ENCODE data around the gene NUCKS1.

Gene NUCKS1

GRCh38 chr1:205703072-205703471, 46.9 kb downstream of the NUCKS1 start:
- no peak overlapping the region for H3K4me3 ChIP-seq (ENCODE audit: control insufficient read depth, low read depth, low read length)
- DNase-seq (ENCODE audit: low read depth): no peak
- TF ChIP-seq CTCF (IDR thresholded peaks at IDR 0.05; ENCODE audit: control insufficient read depth, insufficient read depth, low read depth, low read length, missing control alignments): no peak

DNA sequence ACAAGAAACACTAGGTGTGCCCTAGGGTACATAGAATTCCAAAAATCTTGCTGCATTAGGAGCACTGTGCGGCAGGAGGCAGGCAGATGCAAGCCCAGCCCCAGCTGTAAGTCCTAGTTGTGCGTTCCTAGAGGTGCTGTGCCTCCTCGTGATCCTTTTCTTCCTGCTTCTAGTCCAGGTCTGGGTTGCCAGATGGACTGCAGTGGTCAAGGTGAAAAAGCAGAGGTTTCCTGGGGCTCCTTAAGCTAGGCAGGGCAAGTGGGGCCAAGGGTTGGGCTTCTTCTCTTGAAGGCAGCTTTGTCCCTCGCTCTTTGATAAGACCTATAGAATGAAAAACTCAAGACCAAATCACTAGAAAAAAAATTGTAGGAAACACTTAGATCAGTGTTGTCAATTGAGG, 48.1 kb downstream of the NUCKS1 start:
- DNase-seq (ENCODE audit: low read depth): no peak
- TF ChIP-seq CTCF (IDR thresholded peaks at IDR 0.05; ENCODE audit: control insufficient read depth, insufficient read depth, low read depth, low read length, missing control alignments): no peak
- H3K4me3 ChIP-seq (ENCODE audit: control insufficient read depth, low read depth, low read length): no peak overlapping the region

GRCh38 chr1:205701420-205701819, 48.6 kb downstream of the NUCKS1 start:
- DNase-seq (ENCODE audit: low read depth): no peak
- no peak for TF ChIP-seq CTCF (IDR thresholded peaks at IDR 0.05; ENCODE audit: control insufficient read depth, insufficient read depth, low read depth, low read length, missing control alignments)
- no peak overlapping the region for H3K4me3 ChIP-seq (ENCODE audit: control insufficient read depth, low read depth, low read length)

- TF ChIP-seq CTCF (IDR thresholded peaks at IDR 0.05; ENCODE audit: control insufficient read depth, insufficient read depth, low read depth, low read length, missing control alignments): no peak
- DNase-seq (ENCODE audit: low read depth): no peak
- no peak overlapping the region for H3K4me3 ChIP-seq (ENCODE audit: control insufficient read depth, low read depth, low read length)
Observed at GRCh38 chr1:205700865-205701401, 49.0 kb downstream of the NUCKS1 start.

DNA sequence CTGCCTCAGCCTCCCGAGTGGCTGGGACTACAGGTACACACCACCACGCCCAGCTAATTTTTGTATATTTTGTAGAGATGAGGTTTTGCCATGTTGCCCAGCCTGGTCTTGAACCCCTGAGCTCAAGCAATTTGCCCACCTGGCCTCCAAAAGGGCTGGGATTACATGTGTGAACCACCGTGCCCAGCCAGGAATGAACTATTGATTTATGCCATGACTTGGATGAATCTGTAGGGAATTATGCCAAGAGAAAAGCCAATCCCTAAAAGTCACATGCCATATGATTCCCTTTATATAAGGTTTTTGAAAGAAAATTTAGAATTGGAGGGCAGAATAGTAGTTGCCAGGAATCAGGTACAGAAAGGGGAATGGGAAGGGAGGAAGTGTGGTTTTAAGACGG, 50.6 kb downstream of the NUCKS1 start:
- no peak overlapping the region for H3K4me3 ChIP-seq (ENCODE audit: control insufficient read depth, low read depth, low read length)
- TF ChIP-seq CTCF (IDR thresholded peaks at IDR 0.05; ENCODE audit: control insufficient read depth, insufficient read depth, low read depth, low read length, missing control alignments): no peak
- no peak for DNase-seq (ENCODE audit: low read depth)

DNA sequence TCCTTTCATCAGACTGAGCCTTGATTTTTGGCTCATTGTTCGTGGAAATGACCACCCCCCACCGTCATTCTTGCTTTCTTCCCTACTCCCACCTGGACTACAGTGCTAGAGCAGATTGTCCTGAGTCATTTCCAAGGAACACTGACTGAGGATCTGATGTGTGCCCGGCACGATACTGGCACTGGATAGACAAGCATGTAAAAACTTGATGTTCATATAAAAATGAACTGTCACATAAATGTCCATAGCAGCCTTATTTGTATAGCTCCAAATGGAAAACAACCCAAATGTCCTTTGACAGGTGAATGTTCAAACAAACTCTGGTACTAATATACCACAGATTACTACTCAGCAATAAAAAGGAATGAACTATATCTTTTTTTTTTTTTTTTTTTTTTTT, 51.1 kb downstream of the NUCKS1 start:
- no peak overlapping the region for H3K4me3 ChIP-seq (ENCODE audit: control insufficient read depth, low read depth, low read length)
- DNase-seq (ENCODE audit: low read depth): no peak
- TF ChIP-seq CTCF (IDR thresholded peaks at IDR 0.05; ENCODE audit: control insufficient read depth, insufficient read depth, low read depth, low read length, missing control alignments): no peak
